Measurements from ENCODE around the gene SCNN1B.

Gene SCNN1B

GRCh38 chr16:23301251-23302044 lies 654 bp upstream of the SCNN1B start:
- Histone ChIP-seq H3K4me1 (ENCODE audit: insufficient read depth, low read length) (no peaks in the 10 kb centered on the region), H3K36me3 (ENCODE audit: insufficient read depth, low read length) (no peaks in the 10 kb centered on the region), H3K9ac (ENCODE audit: low read depth, low read length) (peak overlapping the region; percentile 53; the same call in 1 of the 2 replicates), H3K9me3 (ENCODE audit: control insufficient read depth, insufficient read depth, low read length) (no peaks in the 10 kb centered on the region)

- Histone ChIP-seq H3K9me3 (ENCODE audit: control insufficient read depth, insufficient read depth, low read length) (no peaks in the 10 kb centered on the region), H3K9ac (ENCODE audit: low read depth, low read length) (no peak overlapping the region), H3K4me1 (ENCODE audit: insufficient read depth, low read length) (no peaks in the 10 kb centered on the region), H3K36me3 (ENCODE audit: insufficient read depth, low read length) (no peaks in the 10 kb centered on the region)
Observed at GRCh38 chr16:23303685-23304084, 1.6 kb downstream of the SCNN1B start.

GRCh38 chr16:23304620-23305019 lies 2.5 kb downstream of the SCNN1B start:
- H3K9me3 ChIP-seq (ENCODE audit: control insufficient read depth, insufficient read depth, low read length), result no peaks in the 10 kb centered on the region
- H3K9ac ChIP-seq (ENCODE audit: low read depth, low read length), result no peak overlapping the region
- H3K4me1 ChIP-seq (ENCODE audit: insufficient read depth, low read length), result no peaks in the 10 kb centered on the region
- no peaks in the 10 kb centered on the region for H3K36me3 ChIP-seq (ENCODE audit: insufficient read depth, low read length)

- H3K9ac ChIP-seq (ENCODE audit: low read depth, low read length), result no peak overlapping the region
- H3K36me3 ChIP-seq (ENCODE audit: insufficient read depth, low read length), result no peaks in the 10 kb centered on the region
- H3K9me3 ChIP-seq (ENCODE audit: control insufficient read depth, insufficient read depth, low read length), result no peaks in the 10 kb centered on the region
- no peaks in the 10 kb centered on the region for H3K4me1 ChIP-seq (ENCODE audit: insufficient read depth, low read length)
Observed at GRCh38 chr16:23306199-23307100, 4.3 kb downstream of the SCNN1B start.

- H3K4me1 ChIP-seq (ENCODE audit: insufficient read depth, low read length), result no peaks in the 10 kb centered on the region
- no peak overlapping the region for H3K9ac ChIP-seq (ENCODE audit: low read depth, low read length)
- H3K36me3 ChIP-seq (ENCODE audit: insufficient read depth, low read length), result no peaks in the 10 kb centered on the region
- H3K9me3 ChIP-seq (ENCODE audit: control insufficient read depth, insufficient read depth, low read length), result no peaks in the 10 kb centered on the region
Observed at GRCh38 chr16:23310217-23310616, 8.1 kb downstream of the SCNN1B start.

GRCh38 chr16:23310744-23311143 lies 8.6 kb downstream of the SCNN1B start:
- no peaks in the 10 kb centered on the region for H3K4me1 ChIP-seq (ENCODE audit: insufficient read depth, low read length)
- no peaks in the 10 kb centered on the region for H3K36me3 ChIP-seq (ENCODE audit: insufficient read depth, low read length)
- no peaks in the 10 kb centered on the region for H3K9me3 ChIP-seq (ENCODE audit: control insufficient read depth, insufficient read depth, low read length)
- no peak overlapping the region for H3K9ac ChIP-seq (ENCODE audit: low read depth, low read length)

GRCh38 chr16:23316232-23316631 lies 14.1 kb downstream of the SCNN1B start:
- H3K36me3 ChIP-seq (ENCODE audit: insufficient read depth, low read length), result no peaks in the 10 kb centered on the region
- no peaks in the 10 kb centered on the region for H3K9me3 ChIP-seq (ENCODE audit: control insufficient read depth, insufficient read depth, low read length)
- no peak overlapping the region for H3K9ac ChIP-seq (ENCODE audit: low read depth, low read length)
- peaks cover 7% of the 10 kb centered on the region for H3K4me1 ChIP-seq (ENCODE audit: insufficient read depth, low read length)

GRCh38 chr16:23316634-23317265 lies 14.6 kb downstream of the SCNN1B start:
- no peaks in the 10 kb centered on the region for H3K36me3 ChIP-seq (ENCODE audit: insufficient read depth, low read length)

GRCh38 chr16:23317266-23317661 lies 15.2 kb downstream of the SCNN1B start:
- H3K36me3 ChIP-seq (ENCODE audit: insufficient read depth, low read length), result no peaks in the 10 kb centered on the region
- peaks cover 7% of the 10 kb centered on the region for H3K4me1 ChIP-seq (ENCODE audit: insufficient read depth, low read length)
- no peak overlapping the region for H3K9ac ChIP-seq (ENCODE audit: low read depth, low read length)
- no peaks in the 10 kb centered on the region for H3K9me3 ChIP-seq (ENCODE audit: control insufficient read depth, insufficient read depth, low read length)

More at GRCh38 chr16:23316634-23317265, 14.6 kb downstream of the SCNN1B start:
- peaks cover 7% of the 10 kb centered on the region for H3K4me1 ChIP-seq (ENCODE audit: insufficient read depth, low read length)
- no peak overlapping the region for H3K9ac ChIP-seq (ENCODE audit: low read depth, low read length)
- H3K9me3 ChIP-seq (ENCODE audit: control insufficient read depth, insufficient read depth, low read length), result no peaks in the 10 kb centered on the region

- no peaks in the 10 kb centered on the region for H3K36me3 ChIP-seq (ENCODE audit: insufficient read depth, low read length)
- H3K9me3 ChIP-seq (ENCODE audit: control insufficient read depth, insufficient read depth, low read length), result no peaks in the 10 kb centered on the region
- H3K9ac ChIP-seq (ENCODE audit: low read depth, low read length), result no peak overlapping the region; the same call in 1 of the 2 replicates
- peaks cover 7% of the 10 kb centered on the region for H3K4me1 ChIP-seq (ENCODE audit: insufficient read depth, low read length)
Observed at GRCh38 chr16:23317751-23318150, 15.6 kb downstream of the SCNN1B start.

- Histone ChIP-seq H3K9ac (ENCODE audit: low read depth, low read length) (no peak overlapping the region), H3K9me3 (ENCODE audit: control insufficient read depth, insufficient read depth, low read length) (no peaks in the 10 kb centered on the region), H3K4me1 (ENCODE audit: insufficient read depth, low read length) (peaks cover 7% of the 10 kb centered on the region), H3K36me3 (ENCODE audit: insufficient read depth, low read length) (no peaks in the 10 kb centered on the region)
Observed at GRCh38 chr16:23318639-23319038, 16.5 kb downstream of the SCNN1B start.

GRCh38 chr16:23319861-23320615 lies 17.9 kb downstream of the SCNN1B start:
- Histone ChIP-seq H3K36me3 (ENCODE audit: insufficient read depth, low read length) (no peaks in the 10 kb centered on the region), H3K9ac (ENCODE audit: low read depth, low read length) (no peak overlapping the region), H3K9me3 (ENCODE audit: control insufficient read depth, insufficient read depth, low read length) (no peaks in the 10 kb centered on the region), H3K4me1 (ENCODE audit: insufficient read depth, low read length) (peaks cover 7% of the 10 kb centered on the region)

- no peak overlapping the region for H3K9ac ChIP-seq (ENCODE audit: low read depth, low read length)
- peaks cover 7% of the 10 kb centered on the region for H3K4me1 ChIP-seq (ENCODE audit: insufficient read depth, low read length)
- H3K36me3 ChIP-seq (ENCODE audit: insufficient read depth, low read length), result no peaks in the 10 kb centered on the region
- no peaks in the 10 kb centered on the region for H3K9me3 ChIP-seq (ENCODE audit: control insufficient read depth, insufficient read depth, low read length)
Observed at GRCh38 chr16:23320693-23321092, 18.6 kb downstream of the SCNN1B start.
